BE2C (cell line): Measurements from ENCODE around the gene RPH3AL.

Experiments
- DNase-seq: peaks from one replicate; pipeline ENCODE4 v3.0.0-alpha.2; 2020
- H3K27me3 ChIP-seq: fragments of 250-450 bp; sonication (Bioruptor Pico); 2 replicates; pipeline ENCODE4 v1.5.1; 2020; ENCODE audit warnings: mild to moderate bottlenecking
- H3K36me3 ChIP-seq: fragments of 250-450 bp; sonication (Bioruptor Pico); 2 replicates; pipeline ENCODE4 v1.5.1; 2020; ENCODE audit warnings: mild to moderate bottlenecking
- H3K4me1 ChIP-seq: fragments of 250-450 bp; sonication (Bioruptor Pico); 2 replicates; pipeline ENCODE4 v1.5.1; 2020
- H3K4me3 ChIP-seq: 2 replicates; pipeline ENCODE4 v1.5.1; 2011; ENCODE audit warnings: low read depth, low read length
- H3K9me3 ChIP-seq: fragments of 250-450 bp; sonication (Bioruptor Pico); 2 replicates; pipeline ENCODE4 v1.5.1; 2020
- CTCF ChIP-seq: IDR thresholded peaks from 2 replicates; pipeline ENCODE4 v1.5.1; 2012; ENCODE audit warnings: mild to moderate bottlenecking, low read depth, low read length

Gene RPH3AL

GRCh38 chr17:350706-351448 is 1.7 kb downstream of the RPH3AL start:
- no peaks in the 10 kb centered on the region for H3K27me3 ChIP-seq
- no peaks in the 10 kb centered on the region for H3K36me3 ChIP-seq
- no peak overlapping the region for H3K4me3 ChIP-seq

GRCh38 chr17:349666-350065 is 2.9 kb downstream of the RPH3AL start:
- no peaks in the 10 kb centered on the region for H3K9me3 ChIP-seq
- no peak for TF ChIP-seq CTCF
- no peak for DNase-seq
- no peaks in the 10 kb centered on the region for H3K4me1 ChIP-seq
- no peak overlapping the region for H3K4me3 ChIP-seq
- no peaks in the 10 kb centered on the region for H3K36me3 ChIP-seq
- no peaks in the 10 kb centered on the region for H3K27me3 ChIP-seq

More at GRCh38 chr17:350706-351448, 1.7 kb downstream of the RPH3AL start:
- no peak for TF ChIP-seq CTCF
- no peak for DNase-seq
- Histone ChIP-seq H3K4me1 (no peaks in the 10 kb centered on the region), H3K9me3 (no peaks in the 10 kb centered on the region)

- Histone ChIP-seq H3K4me1 (no peaks in the 10 kb centered on the region), H3K9me3 (no peaks in the 10 kb centered on the region), H3K27me3 (no peaks in the 10 kb centered on the region), H3K4me3 (no peak overlapping the region), H3K36me3 (no peaks in the 10 kb centered on the region)
- DNase-seq: no peak
- no peak for TF ChIP-seq CTCF
Observed at GRCh38 chr17:348692-349425, 3.7 kb downstream of the RPH3AL start.

GRCh38 chr17:348012-348411 is 4.6 kb downstream of the RPH3AL start:
- no peak for TF ChIP-seq CTCF
- Histone ChIP-seq H3K9me3 (no peaks in the 10 kb centered on the region), H3K4me3 (no peak overlapping the region), H3K36me3 (no peaks in the 10 kb centered on the region), H3K27me3 (no peaks in the 10 kb centered on the region), H3K4me1 (no peaks in the 10 kb centered on the region)
- no peak for DNase-seq

GRCh38 chr17:347309-347899 is 5.2 kb downstream of the RPH3AL start:
- H3K4me1 ChIP-seq: no peaks in the 10 kb centered on the region
- no peaks in the 10 kb centered on the region for H3K9me3 ChIP-seq
- DNase-seq: no peak
- H3K36me3 ChIP-seq: no peaks in the 10 kb centered on the region
- TF ChIP-seq CTCF: no peak
- H3K4me3 ChIP-seq: no peak overlapping the region
- H3K27me3 ChIP-seq: no peaks in the 10 kb centered on the region
